Calu3 (cell line): ENCODE measurements around the gene TRIM26. TPM values are rescaled to one million over a fixed set of nuclear protein-coding genes. Genes with fewer than 3 reads are reported as not detected.
A peak's percentile ranks its signal among the peaks of the same experiment; 100 is the strongest.

Experiments used
- BruUV-seq: library from RNA; stranded (reverse); fragments of 400-500 nt; replicated peaks from 2 replicates; lab custom pipeline; 2021; lab: Mats Ljungman, UMichigan
- CTCF ChIA-PET: fragments of 300-600 bp; sonication (Branson Sonifier 250); formaldehyde crosslinking; loops from one replicate; lab custom pipeline; 2022; ENCODE audit warnings: antibody characterized with exemption; lab: Charles Lee
- DNase-seq: peaks from one replicate; pipeline ENCODE4 v3.0.0; 2022
- H3K27ac Mint-ChIP-seq: one replicate; pipeline ENCODE4 v1.8.0; 2022; ENCODE audit warnings: mixed read lengths; ENCODE audit not compliant: unreplicated experiment
- H3K27me3 Mint-ChIP-seq: one replicate; pipeline ENCODE4 v1.8.0; 2022; ENCODE audit warnings: mixed read lengths; ENCODE audit not compliant: unreplicated experiment
- H3K36me3 Mint-ChIP-seq: one replicate; pipeline ENCODE4 v1.8.0; 2022; ENCODE audit warnings: mild to moderate bottlenecking, moderate library complexity, mixed read lengths; ENCODE audit not compliant: insufficient read depth, unreplicated experiment
- H3K4me1 Mint-ChIP-seq: one replicate; pipeline ENCODE4 v1.8.0; 2022; ENCODE audit warnings: mild to moderate bottlenecking, low read depth, mixed read lengths; ENCODE audit not compliant: unreplicated experiment
- H3K4me3 Mint-ChIP-seq: one replicate; pipeline ENCODE4 v1.8.0; 2022; ENCODE audit warnings: mild to moderate bottlenecking, low read depth, moderate library complexity, mixed read lengths; ENCODE audit not compliant: unreplicated experiment
- H3K9me3 Mint-ChIP-seq: one replicate; pipeline ENCODE4 v1.8.0; 2022; ENCODE audit warnings: low read depth, mixed read lengths; ENCODE audit not compliant: unreplicated experiment
- CTCF ChIP-seq: fragments of 200-600 bp; IDR thresholded peaks from one replicate; pipeline ENCODE4 v1.8.0; 2022; ENCODE audit warnings: antibody characterized with exemption; ENCODE audit not compliant: unreplicated experiment
- intact Hi-C: fragments of 100-400 bp; cut with micrococcal nuclease; formaldehyde crosslinking; loops from one replicate; pipeline ENCODE4 v1.10.0; 2022; ENCODE audit not compliant: unreplicated experiment
- total RNA-seq: library from RNA; stranded (reverse); gene quantifications from 2 replicates; pipeline ENCODE4 v1.2.3, GENCODE V29; 2022

Gene TRIM26
- total RNA-seq, 1 experiment from 2014 or later = 89.9 TPM

- CTCF ChIA-PET = no interaction called here
- Mint-ChIP-seq H3K9me3 (peaks cover under 1% of the 10 kb centered on the region), H3K27me3 (no peaks in the 10 kb centered on the region), H3K4me3 (no peak overlapping the region), H3K27ac (peak overlapping the region; percentile 66), H3K4me1 (no peaks in the 10 kb centered on the region), H3K36me3 (peaks cover 48% of the 10 kb centered on the region)
- DNase-seq = no peak
- no TSS peak for BruUV-seq
- intact Hi-C loops = no loop called here
- TF ChIP-seq CTCF = no peak
Measured at GRCh38 chr6:30184417-30185031, 28.7 kb downstream of the TRIM26 start.

- CTCF ChIA-PET = interaction anchor here (0.5 to 0.7 kb wide), 2 partner anchors 30 to 39 kb away, joined by 3 to 5 read pairs; no protein-coding TSS in a partner anchor
- intact Hi-C loops = no loop called here
- Mint-ChIP-seq H3K27me3 (peaks cover 19% of the 10 kb centered on the region), H3K4me3 (no peak overlapping the region), H3K27ac (no peak overlapping the region), H3K4me1 (no peaks in the 10 kb centered on the region), H3K36me3 (peaks cover 18% of the 10 kb centered on the region), H3K9me3 (peaks cover 2% of the 10 kb centered on the region)
- DNase-seq = no peak
- no TSS peak for BruUV-seq
- TF ChIP-seq CTCF = no peak
Measured at GRCh38 chr6:30180145-30180544, 33.1 kb downstream of the TRIM26 start.

GRCh38 chr6:30178837-30179236 lies 34.4 kb downstream of the TRIM26 start:
- CTCF ChIA-PET = interaction anchor here (0.7 kb wide), 1 partner anchor 46 kb away, joined by 8 read pairs; no protein-coding TSS in a partner anchor
- no peak overlapping the region for H3K27ac Mint-ChIP-seq
- H3K9me3 Mint-ChIP-seq = peaks cover 2% of the 10 kb centered on the region
- peaks cover 19% of the 10 kb centered on the region for H3K27me3 Mint-ChIP-seq
- peaks cover 9% of the 10 kb centered on the region for H3K36me3 Mint-ChIP-seq
- intact Hi-C loops = no loop called here
- H3K4me1 Mint-ChIP-seq = no peaks in the 10 kb centered on the region
- H3K4me3 Mint-ChIP-seq = no peak overlapping the region
- BruUV-seq = no TSS peak
- no peak for DNase-seq
- no peak for TF ChIP-seq CTCF

GRCh38 chr6:30175765-30176164 lies 37.4 kb downstream of the TRIM26 start:
- Mint-ChIP-seq H3K27me3 (peaks cover 19% of the 10 kb centered on the region), H3K36me3 (peaks cover 2% of the 10 kb centered on the region), H3K27ac (no peak overlapping the region), H3K4me3 (no peak overlapping the region), H3K4me1 (no peaks in the 10 kb centered on the region), H3K9me3 (peaks cover 2% of the 10 kb centered on the region)
- no TSS peak for BruUV-seq
- intact Hi-C loops = no loop called here
- no peak for DNase-seq
- no peak for TF ChIP-seq CTCF
- CTCF ChIA-PET = interaction anchor here (1.3 kb wide), 1 partner anchor 12 kb away, joined by 3 read pairs; no protein-coding TSS in a partner anchor
